Neural progenitor cell (in vitro differentiated cells): ENCODE measurements around the gene SLC17A7. TPM values are rescaled to one million over a fixed set of nuclear protein-coding genes. Genes with fewer than 3 reads are reported as not detected.

ENCODE experiments used
- DNase-seq: peaks from one replicate; pipeline ENCODE4 v3.0.0-alpha.2; 2016; ENCODE audit warnings: low spot score
- H2AFZ ChIP-seq: fragments of 200-600 bp; sonication (generic); replicated peaks from 2 replicates; pipeline ENCODE4 v1.6.1; 2016; ENCODE audit warnings: antibody characterized with exemption
- H3F3A ChIP-seq: fragments of 200-600 bp; sonication (generic); 2 replicates; pipeline ENCODE4 v1.6.1; 2016; ENCODE audit warnings: antibody characterized with exemption, low read depth
- H3K27ac ChIP-seq: fragments of 200-600 bp; sonication (generic); 2 replicates; pipeline ENCODE4 v1.5.1; 2016; ENCODE audit warnings: mild to moderate bottlenecking
- H3K27me3 ChIP-seq: fragments of 200-600 bp; sonication (generic); 2 replicates; pipeline ENCODE4 v1.6.1; 2016; ENCODE audit warnings: mild to moderate bottlenecking, moderate library complexity
- H3K36me3 ChIP-seq: fragments of 200-600 bp; sonication (generic); 2 replicates; pipeline ENCODE4 v1.5.1; 2016
- H3K4me1 ChIP-seq: fragments of 200-600 bp; sonication (generic); 2 replicates; pipeline ENCODE4 v1.6.1; 2016; ENCODE audit warnings: mixed run types
- H3K4me2 ChIP-seq: fragments of 200-600 bp; sonication (generic); 2 replicates; pipeline ENCODE4 v1.6.1; 2016
- H3K4me3 ChIP-seq: fragments of 200-600 bp; sonication (generic); 2 replicates; pipeline ENCODE4 v1.5.1; 2016
- H3K79me2 ChIP-seq: fragments of 200-600 bp; sonication (generic); 2 replicates; pipeline ENCODE4 v1.6.1; 2016; ENCODE audit warnings: low read depth
- H3K9ac ChIP-seq: fragments of 200-600 bp; sonication (generic); 2 replicates; pipeline ENCODE4 v1.6.1; 2016
- H3K9me3 ChIP-seq: fragments of 200-600 bp; sonication (generic); 2 replicates; pipeline ENCODE4 v1.5.1; 2016; ENCODE audit warnings: low read depth
- H4K20me1 ChIP-seq: fragments of 200-600 bp; sonication (generic); 2 replicates; pipeline ENCODE4 v1.6.1; 2016; ENCODE audit warnings: low read depth
- H3K27ac Mint-ChIP-seq: 3 replicates; pipeline ENCODE4 v1.8.0; 2021; ENCODE audit warnings: mixed read lengths
- H3K27me3 Mint-ChIP-seq: 2 replicates; pipeline ENCODE4 v1.8.0; 2022; ENCODE audit warnings: low read depth, mild to moderate bottlenecking, inconsistent platforms, moderate library complexity, mixed read lengths; ENCODE audit not compliant: insufficient read depth
- H3K36me3 Mint-ChIP-seq: 3 replicates; pipeline ENCODE4 v1.8.0; 2021; ENCODE audit warnings: mixed read lengths
- H3K4me1 Mint-ChIP-seq: 3 replicates; pipeline ENCODE4 v1.8.0; 2021; ENCODE audit warnings: mixed read lengths
- H3K4me3 Mint-ChIP-seq: 3 replicates; pipeline ENCODE4 v1.8.0; 2021; ENCODE audit warnings: mild to moderate bottlenecking, moderate library complexity, mixed read lengths
- H3K9me3 Mint-ChIP-seq: 3 replicates; pipeline ENCODE4 v1.8.0; 2020; ENCODE audit warnings: mixed read lengths
- CTCF ChIP-seq: fragments of 200-600 bp; sonication (generic); IDR thresholded peaks from 2 replicates; pipeline ENCODE4 v1.5.1; 2017; ENCODE audit warnings: antibody characterized with exemption, mild to moderate bottlenecking
- EZH2 ChIP-seq: fragments of 200-600 bp; sonication (generic); IDR thresholded peaks from 2 replicates; pipeline ENCODE4 v1.6.1; 2017; ENCODE audit warnings: antibody characterized with exemption, mild to moderate bottlenecking, moderate library complexity
- EZH2phosphoT487 ChIP-seq: fragments of 200-600 bp; sonication (generic); IDR thresholded peaks from 2 replicates; pipeline ENCODE4 v1.6.1; 2017; ENCODE audit warnings: antibody characterized with exemption
- total RNA-seq: library from RNA; depleted of rRNA; stranded (reverse); fragments of >200 nt; gene quantifications from 2 replicates; pipeline ENCODE4 v1.2.3, GENCODE V29; 2015; ENCODE audit warnings: low replicate concordance

Gene SLC17A7
- total RNA-seq, 1 donor from 2014 or later: 1.4 TPM

- Histone ChIP-seq H3F3A (peaks cover 36% of the 10 kb centered on the region), H3K27ac (no peak overlapping the region), H3K4me2 (no peak overlapping the region), H3K4me1 (peaks cover 39% of the 10 kb centered on the region), H3K79me2 (no peaks in the 10 kb centered on the region), H3K36me3 (no peaks in the 10 kb centered on the region), H2AFZ (no peak overlapping the region), H3K27me3 (peaks cover 57% of the 10 kb centered on the region), H3K4me3 (no peak overlapping the region), H3K9me3 (no peaks in the 10 kb centered on the region), H3K9ac (no peak overlapping the region), H4K20me1 (peaks cover 7% of the 10 kb centered on the region)
- DNase-seq: no peak
- TF ChIP-seq EZH2phosphoT487: no peak
- no peak for TF ChIP-seq CTCF
- no peak for TF ChIP-seq EZH2
- Mint-ChIP-seq H3K27me3 (peaks cover 69% of the 10 kb centered on the region), H3K4me3 (no peak overlapping the region), H3K9me3 (peaks cover 2% of the 10 kb centered on the region), H3K36me3 (no peaks in the 10 kb centered on the region), H3K27ac (no peak overlapping the region), H3K4me1 (peaks cover 41% of the 10 kb centered on the region)
These were observed 22.2 kb downstream of the SLC17A7 start for GRCh38 chr19:49419173-49419572.

GRCh38 chr19:49418511-49418910, 22.8 kb downstream of the SLC17A7 start:
- peaks cover 50% of the 10 kb centered on the region for H3K27me3 ChIP-seq
- no peak overlapping the region for H3K9ac ChIP-seq
- no peaks in the 10 kb centered on the region for H3K36me3 ChIP-seq
- no peaks in the 10 kb centered on the region for H3K9me3 ChIP-seq
- Mint-ChIP-seq H3K36me3 (no peaks in the 10 kb centered on the region), H3K4me1 (peaks cover 37% of the 10 kb centered on the region), H3K9me3 (peaks cover 2% of the 10 kb centered on the region), H3K27me3 (peaks cover 63% of the 10 kb centered on the region), H3K27ac (no peak overlapping the region), H3K4me3 (no peak overlapping the region)
- no peak for TF ChIP-seq EZH2phosphoT487
- TF ChIP-seq CTCF: no peak
- no peak for TF ChIP-seq EZH2
- peaks cover 7% of the 10 kb centered on the region for H4K20me1 ChIP-seq
- H3F3A ChIP-seq: peaks cover 29% of the 10 kb centered on the region
- no peak overlapping the region for H2AFZ ChIP-seq
- H3K4me3 ChIP-seq: no peak overlapping the region
- no peak overlapping the region for H3K4me2 ChIP-seq
- no peaks in the 10 kb centered on the region for H3K79me2 ChIP-seq
- H3K4me1 ChIP-seq: peaks cover 37% of the 10 kb centered on the region
- H3K27ac ChIP-seq: no peak overlapping the region
- DNase-seq: no peak

- DNase-seq: peak; percentile 37
- no peak overlapping the region for H2AFZ ChIP-seq
- H3K9ac ChIP-seq: no peak overlapping the region
- peak overlapping the region; percentile 12 for H3K4me2 ChIP-seq
- Mint-ChIP-seq H3K9me3 (peaks cover 2% of the 10 kb centered on the region), H3K4me1 (peaks cover 37% of the 10 kb centered on the region), H3K27ac (no peak overlapping the region), H3K4me3 (peak overlapping the region; percentile 27), H3K27me3 (peaks cover 59% of the 10 kb centered on the region), H3K36me3 (no peaks in the 10 kb centered on the region)
- H3K27ac ChIP-seq: no peak overlapping the region
- no peaks in the 10 kb centered on the region for H3K36me3 ChIP-seq
- H3F3A ChIP-seq: peaks cover 19% of the 10 kb centered on the region
- peaks cover 7% of the 10 kb centered on the region for H4K20me1 ChIP-seq
- peaks cover 37% of the 10 kb centered on the region for H3K4me1 ChIP-seq
- H3K9me3 ChIP-seq: no peaks in the 10 kb centered on the region
- peaks cover 36% of the 10 kb centered on the region for H3K27me3 ChIP-seq
- no peak overlapping the region for H3K4me3 ChIP-seq
- no peaks in the 10 kb centered on the region for H3K79me2 ChIP-seq
- TF ChIP-seq EZH2phosphoT487: no peak
- TF ChIP-seq EZH2: no peak
- peak; percentile 25 for TF ChIP-seq CTCF
These were observed 24.2 kb downstream of the SLC17A7 start for GRCh38 chr19:49417088-49417487.
